KOPT-K1 (cell line): ENCODE measurements around the gene CRELD2.

Experiments
- H3K27ac ChIP-seq: fragments of 200-600 bp; sonication (generic); 2 replicates; pipeline ENCODE4 v1.5.1; 2016; ENCODE audit warnings: antibody characterized with exemption, mild to moderate bottlenecking, low read depth, low read length; ENCODE audit not compliant: poor library complexity, severe bottlenecking
- H3K36me3 ChIP-seq: fragments of 200-600 bp; sonication (generic); 2 replicates; pipeline ENCODE4 v1.5.1; 2017; ENCODE audit warnings: antibody characterized with exemption, mild to moderate bottlenecking, low read length, moderate library complexity; ENCODE audit not compliant: insufficient read depth
- H3K9me3 ChIP-seq: fragments of 200-600 bp; sonication (generic); 2 replicates; pipeline ENCODE4 v1.5.1; 2017; ENCODE audit warnings: antibody characterized with exemption, low read length, mild to moderate bottlenecking; ENCODE audit not compliant: insufficient read depth, poor library complexity, severe bottlenecking

CRELD2 gene

DNA sequence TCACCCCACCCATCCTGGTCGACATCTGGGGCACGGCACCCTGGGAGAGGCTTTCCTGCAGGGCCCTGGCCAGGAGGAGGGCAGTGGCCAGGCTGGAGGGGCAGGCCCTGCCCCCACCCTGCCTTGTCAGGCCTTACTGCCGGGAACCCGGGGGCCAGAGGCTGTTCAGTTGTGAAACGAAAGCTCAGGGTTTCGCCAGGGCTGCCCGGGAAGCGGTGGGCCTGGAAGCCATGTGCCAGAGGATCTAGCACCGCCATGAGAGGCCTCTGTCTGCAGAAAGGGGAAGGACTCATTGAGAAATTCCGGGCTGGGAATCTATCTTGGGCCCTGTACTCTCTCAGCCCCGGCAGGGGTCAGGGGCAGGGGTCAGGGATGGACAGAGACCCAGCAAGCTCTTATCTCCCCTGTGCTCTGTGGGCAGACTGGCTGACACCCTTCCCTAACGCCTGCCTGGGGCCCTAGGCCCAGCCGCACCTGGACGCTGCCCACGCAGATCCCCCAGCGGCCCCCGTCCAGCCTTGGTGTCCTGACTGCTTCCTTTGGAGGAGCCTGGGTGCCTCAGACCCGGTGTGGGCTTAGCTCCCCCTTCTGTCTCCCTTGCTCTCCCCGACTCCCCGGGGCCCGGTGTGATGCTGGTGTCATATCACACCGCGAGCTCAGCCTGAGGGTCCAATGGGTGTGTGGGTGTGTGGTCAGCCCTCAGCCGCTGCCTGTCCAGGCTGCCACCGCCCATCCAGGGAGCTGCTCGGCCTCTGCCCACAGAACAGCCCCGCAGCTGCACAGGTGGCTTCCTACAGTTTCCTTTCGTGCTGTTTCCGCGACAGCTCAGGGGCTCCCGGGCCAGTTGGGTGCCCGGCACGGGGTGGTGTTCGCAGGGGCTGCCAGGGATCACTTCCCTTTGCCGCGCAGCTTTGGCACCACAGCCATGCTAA, 48.6 kb downstream of the CRELD2 start:
- H3K36me3 ChIP-seq: peaks cover 35% of the 10 kb centered on the region
- no peak overlapping the region for H3K27ac ChIP-seq

DNA sequence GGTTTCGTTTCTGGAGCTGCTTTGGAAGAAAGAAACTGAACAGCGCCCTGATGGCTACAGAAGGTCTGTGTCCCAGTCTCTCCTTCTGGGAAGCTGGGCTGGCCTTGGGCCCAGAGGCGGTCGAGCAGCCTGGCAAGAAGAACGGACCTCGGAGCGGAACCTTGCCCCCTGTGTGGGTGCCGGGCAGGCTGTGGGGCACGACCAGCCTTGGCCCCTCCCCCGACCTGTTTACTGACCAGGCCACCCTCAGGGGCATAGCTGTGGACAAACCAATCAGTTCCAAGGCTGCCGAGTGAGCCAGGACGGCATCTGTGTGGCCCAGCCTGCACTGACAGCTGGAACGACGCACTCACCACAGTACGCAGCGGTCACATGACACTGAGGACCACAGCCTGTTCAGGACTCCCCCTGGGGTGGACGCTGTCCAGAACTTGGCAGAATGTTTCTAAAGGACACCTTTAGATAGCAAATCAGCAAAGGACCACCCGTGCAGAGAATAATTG, 49.3 kb downstream of the CRELD2 start:
- Histone ChIP-seq H3K9me3 (no peaks in the 10 kb centered on the region), H3K36me3 (peaks cover 30% of the 10 kb centered on the region), H3K27ac (no peak overlapping the region)

More for the DNA sequence above, 48.6 kb downstream of the CRELD2 start:
- H3K9me3 ChIP-seq: no peaks in the 10 kb centered on the region

DNA sequence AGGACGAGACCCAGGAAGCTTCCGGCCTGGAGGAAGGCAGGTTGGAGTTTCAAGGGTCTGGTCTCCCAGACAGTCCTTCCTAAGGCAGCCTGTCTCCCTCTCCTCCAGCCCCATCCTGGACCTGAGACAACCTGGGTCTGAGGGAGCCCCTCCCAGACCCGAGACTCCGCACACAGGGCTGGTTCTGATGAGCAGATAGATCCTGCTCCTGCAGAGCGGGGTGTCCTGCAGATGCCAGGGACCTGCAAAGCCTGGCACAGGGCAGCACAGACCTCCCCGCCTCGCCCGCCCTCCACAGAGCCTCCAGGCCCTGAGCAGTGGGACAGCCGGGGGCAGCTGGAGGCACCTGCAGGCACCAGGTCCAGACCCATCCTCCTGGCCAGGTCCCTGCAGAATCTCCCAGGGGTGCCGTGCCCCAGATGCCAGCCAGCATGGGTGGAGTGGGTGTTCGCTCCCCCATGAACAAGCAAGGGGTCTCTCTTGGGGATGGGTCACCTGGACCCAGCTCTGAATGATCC, 49.9 kb downstream of the CRELD2 start:
- no peaks in the 10 kb centered on the region for H3K9me3 ChIP-seq
- H3K36me3 ChIP-seq: peaks cover 24% of the 10 kb centered on the region
- H3K27ac ChIP-seq: no peak overlapping the region

DNA sequence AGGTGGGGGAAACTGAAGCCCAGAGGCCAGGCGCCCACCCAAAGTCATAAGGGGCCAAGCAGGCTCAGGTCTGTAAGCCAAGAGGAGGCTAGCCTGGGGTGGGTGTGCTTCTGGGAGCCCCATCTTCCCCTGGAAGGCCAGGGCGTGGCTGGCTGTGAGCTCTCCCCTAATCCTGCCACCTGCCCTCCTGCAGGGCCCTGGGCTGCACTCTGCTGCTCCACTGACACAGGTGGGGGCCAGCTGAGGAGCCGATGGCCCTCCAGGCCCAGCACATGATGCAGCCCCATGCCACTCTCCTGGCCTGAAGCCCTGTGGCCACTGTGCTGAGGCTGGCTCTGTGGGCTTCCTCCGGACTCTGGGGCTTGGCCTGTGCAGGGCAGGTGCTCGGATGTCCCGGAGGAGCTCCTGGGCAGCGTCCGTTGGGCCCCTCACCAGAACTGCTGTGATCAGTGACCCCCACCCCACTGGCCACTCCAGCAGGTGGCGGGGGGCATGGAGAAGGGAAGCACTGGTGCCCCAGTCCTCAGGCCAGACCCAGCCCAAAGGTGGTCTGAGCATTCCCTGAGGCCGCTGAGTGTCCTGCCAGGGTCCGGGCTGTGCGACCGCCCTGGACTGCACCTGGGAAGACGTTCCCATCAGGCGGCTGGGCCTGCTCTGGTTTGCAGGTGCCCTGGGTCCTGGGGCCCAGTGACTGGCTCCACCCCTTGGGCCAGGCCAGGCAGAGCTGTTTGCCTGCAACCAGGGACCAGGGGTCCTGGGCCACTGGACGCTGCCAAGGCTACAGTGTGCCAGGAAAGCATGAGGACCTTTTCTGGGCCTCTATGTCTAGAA, 50.6 kb downstream of the CRELD2 start:
- Histone ChIP-seq H3K36me3 (peaks cover 17% of the 10 kb centered on the region), H3K9me3 (no peaks in the 10 kb centered on the region), H3K27ac (no peak overlapping the region)

DNA sequence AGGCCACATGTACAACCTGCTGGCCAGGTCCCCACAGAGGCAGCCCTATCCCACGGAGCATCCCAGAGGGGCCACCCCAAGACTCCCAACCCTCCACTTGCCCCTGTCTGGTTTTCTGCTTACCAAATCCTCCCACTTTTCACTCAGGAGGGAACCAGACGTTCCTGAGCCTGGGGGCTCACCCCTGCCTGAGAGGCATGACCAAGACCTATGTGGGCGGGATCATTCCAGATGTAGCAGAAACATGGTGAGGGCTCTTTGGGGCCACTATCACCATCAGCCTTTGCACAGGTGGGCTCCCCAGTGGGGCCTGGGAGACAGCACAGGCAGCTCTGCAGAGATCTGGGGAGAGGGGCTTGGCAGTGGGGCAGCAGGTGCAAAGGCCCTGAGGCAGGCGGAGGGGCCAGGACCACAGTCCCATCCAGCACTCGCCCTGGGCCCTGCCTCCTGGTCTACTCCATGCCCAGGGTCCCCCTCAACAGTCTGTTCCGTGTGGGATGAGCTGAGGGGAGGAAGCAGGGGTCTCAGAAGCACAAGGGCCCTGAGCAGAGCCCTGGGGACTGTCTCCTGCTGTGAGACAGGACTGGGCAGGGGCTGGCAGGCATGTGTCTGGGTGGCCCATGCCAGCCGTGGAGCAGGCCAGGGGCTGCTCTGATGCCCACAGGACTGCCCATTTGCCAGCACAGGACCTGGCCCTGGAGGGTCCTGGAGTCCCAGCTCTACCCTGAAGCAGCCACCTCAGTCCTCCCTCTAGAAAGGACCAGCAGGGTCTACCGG, 51.5 kb downstream of the CRELD2 start:
- Histone ChIP-seq H3K36me3 (peaks cover 8% of the 10 kb centered on the region; the same call in 1 of the 2 replicates), H3K9me3 (no peaks in the 10 kb centered on the region), H3K27ac (peak overlapping the region; percentile 62)

DNA sequence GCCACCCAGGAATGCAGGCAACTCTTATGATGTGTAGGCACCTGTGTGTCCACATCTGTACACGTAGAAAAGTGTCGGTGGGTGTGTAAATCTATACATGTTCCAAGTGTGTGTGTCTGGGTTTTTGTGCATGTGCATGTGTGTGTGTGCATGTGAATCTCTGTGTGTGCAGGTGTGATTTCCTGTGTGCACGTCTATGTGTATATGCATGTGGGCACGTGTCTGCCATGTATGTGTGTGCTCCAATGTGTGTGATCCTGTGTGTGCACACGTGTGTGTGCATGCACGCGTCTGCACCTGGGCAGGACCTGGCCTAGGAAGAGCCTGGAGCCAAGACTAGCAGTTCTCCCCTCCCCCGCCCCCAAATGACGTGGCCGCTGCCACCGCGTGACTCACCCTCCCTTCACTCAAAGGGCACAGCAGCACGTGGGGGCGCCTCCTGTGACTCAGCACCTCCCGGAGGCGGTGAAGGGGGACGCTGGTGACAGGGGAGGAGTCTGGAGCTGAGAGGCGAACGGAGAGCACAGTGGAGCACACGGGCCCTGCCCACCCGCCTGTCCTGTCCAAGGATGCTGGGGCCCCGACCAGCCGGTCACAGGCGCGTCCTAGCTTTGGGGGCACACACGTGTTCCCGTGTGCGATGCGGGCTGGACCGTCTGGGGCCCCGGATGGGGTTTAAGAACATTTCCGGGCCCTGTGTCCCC, 52.2 kb downstream of the CRELD2 start:
- Histone ChIP-seq H3K9me3 (no peaks in the 10 kb centered on the region), H3K36me3 (peaks cover under 1% of the 10 kb centered on the region; the same call in 1 of the 2 replicates), H3K27ac (peak overlapping the region; percentile 62)

DNA sequence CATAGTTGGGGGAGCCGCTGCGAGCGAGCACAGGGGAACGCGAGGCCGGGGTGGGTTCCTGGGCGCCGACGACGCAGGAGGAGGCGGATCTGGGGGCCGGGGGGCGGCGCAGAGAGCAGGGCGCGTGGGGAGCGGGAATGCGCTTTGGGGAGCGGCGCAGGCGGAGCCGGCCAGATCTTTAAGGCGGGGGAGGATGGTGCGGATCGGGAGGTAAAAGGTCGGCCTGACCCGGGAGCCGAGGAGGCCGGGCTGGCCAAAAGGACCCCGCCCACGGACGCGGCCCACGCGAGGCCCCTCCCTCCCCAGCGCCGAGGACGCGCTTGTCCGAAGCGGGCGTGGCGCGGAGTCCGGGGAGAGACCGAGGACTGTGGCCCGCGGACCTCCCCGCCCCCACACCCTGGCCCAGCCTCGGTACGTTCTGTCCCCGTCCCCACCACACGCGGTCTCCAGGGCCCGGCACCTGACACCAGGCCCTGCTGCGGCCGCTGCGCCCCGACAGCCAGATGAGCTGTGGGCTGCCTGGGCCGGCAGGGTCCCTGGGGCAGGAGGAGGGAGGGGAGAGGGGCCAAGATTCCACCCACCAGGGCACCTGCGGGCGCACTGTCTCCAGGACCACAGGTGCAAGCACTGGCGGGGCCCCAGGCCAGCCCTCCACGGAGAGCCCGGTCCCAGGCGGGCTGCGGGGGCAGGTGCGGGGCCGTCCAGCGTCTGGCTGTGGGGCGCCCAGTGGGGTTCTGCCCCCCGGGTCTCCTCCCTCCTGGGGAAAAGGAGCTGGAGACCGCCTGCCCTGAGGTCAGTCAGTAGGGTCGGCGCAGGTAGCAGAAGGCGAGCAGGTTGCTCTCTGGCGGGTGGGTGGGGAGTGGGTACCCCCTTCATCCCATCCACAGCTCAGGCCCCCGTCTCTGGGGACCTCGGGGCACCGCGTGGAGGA, 53.1 kb downstream of the CRELD2 start:
- Histone ChIP-seq H3K27ac (peak overlapping the region; percentile 62), H3K9me3 (no peaks in the 10 kb centered on the region), H3K36me3 (no peaks in the 10 kb centered on the region)

DNA sequence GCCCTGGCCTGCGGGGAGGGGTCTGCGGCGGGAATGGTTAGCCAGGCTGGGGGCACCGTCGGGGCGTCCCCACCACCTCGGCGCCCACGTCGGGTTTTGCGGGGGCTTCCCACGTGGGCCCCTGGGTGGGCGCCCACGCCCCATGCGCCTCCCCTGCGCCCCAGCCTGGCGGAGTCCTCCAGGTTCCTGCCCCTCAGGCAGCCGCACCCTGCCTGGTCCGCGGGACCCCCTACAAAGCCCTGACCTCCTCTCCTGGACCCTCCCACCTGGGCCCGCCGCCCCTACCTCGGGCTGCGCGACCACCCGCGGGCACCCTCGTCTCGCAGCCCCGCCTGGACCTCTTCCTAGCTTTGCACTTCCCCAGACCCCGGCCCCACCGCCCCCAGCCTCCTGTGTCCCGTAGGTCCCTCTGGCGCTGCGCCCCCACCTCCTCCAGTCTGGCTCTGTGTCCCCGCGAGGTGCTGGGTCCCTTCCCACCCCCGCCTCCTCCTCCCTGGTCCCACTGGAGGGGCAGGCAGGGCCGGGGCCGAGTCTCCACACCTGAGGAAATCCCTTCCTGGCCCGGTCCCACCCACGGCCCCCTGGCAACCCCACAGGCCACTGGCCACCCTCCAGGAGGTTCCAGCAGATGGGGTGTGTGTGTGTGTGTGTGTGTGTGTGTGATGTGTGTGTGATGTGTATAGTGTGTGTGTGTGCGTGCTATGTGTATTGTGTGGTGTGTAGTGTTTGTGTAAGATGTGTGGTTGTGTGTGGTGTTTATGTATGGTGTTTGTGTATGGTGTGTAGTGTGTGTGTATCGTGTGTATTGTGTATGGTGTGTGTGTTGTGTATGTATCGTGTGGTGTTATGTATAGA, 54.0 kb downstream of the CRELD2 start:
- Histone ChIP-seq H3K9me3 (no peaks in the 10 kb centered on the region), H3K27ac (no peak overlapping the region), H3K36me3 (no peaks in the 10 kb centered on the region)

DNA sequence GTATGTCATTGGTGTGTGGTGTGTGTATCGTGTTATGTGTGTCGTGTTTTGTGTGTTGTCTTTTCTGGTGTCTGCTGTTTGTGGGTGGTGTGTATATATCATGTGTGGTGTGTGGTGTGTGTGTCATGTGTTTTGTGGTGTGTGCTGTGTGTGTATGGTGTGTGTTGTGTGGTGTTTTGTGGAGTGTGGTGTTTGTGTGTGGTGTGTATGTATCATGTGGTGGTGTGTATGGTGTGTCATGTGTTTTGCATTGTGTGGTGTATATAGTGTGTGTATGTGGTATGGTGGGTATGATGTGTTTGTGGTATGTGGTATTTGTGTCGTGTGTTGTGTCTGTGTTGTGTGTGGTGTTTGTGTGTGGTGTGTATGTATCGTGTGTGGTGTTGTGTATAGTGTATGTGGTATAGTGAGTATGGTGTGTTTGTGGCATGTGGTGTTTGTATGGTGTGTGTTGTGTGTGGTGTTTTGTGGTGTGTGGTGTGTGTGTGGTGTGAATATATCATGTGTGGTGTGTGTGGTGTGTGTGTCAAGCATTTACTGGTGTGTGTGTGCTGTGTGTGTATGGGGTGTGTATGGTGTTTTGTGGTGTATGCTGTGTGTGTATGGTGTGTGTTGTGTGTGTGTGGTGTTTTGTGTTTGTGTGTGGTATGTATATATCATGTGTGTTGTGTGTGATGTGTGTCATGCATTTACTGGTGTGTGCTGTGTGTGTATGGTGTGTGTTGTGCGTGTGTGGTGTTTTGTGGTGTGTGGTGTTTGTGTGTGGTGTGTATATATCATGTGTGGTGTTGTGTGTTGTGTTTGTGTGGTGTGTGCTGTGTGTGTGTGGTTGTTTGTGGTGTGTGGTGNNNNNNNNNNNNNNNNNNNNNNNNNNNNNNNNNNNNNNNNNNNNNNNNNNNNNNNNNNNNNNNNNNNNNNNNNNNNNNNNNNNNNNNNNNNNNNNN, 54.9 kb downstream of the CRELD2 start:
- H3K36me3 ChIP-seq: no peaks in the 10 kb centered on the region
- no peak overlapping the region for H3K27ac ChIP-seq
- H3K9me3 ChIP-seq: no peaks in the 10 kb centered on the region

DNA sequence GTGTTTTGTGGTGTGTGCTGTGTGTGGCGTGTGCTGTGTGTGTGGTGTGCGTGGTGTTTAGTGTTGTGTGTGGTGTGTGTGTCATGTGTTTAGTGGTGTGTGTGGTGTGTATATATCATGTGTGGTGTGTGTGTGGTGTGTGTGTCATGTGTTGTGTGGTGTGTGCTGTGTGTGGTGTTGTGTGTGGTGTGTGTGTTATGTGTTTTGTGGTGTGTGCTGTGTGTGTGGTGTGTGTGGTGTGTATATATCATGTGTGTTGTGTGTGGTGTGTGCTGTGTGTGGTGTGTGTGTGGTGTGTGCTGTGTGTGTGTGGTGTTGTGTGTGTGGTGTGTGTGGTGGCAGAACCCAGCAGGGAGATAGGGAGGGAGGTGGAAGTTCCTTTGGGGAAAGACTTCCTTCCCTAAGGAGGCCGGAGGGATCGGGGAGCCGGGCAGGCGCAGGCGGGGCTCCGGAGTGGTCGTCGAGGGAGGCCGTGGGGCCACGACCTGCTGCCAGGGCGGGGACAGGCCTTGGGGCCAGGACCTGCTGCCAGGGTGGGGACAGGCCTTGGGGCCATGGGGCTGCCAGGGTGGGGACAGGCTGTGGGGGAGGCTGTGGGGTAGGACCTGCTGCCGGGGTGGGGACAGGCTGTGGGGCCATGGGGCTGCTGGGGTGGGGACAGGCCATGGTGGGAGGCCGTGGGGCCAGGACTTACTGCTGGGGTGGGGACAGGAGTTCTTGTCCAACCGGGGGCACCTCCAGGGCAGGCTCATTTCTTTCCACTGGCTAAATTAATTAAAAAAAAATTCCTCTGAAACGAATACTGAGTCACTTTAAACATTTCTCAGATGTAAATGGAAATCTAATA, 57.3 kb downstream of the CRELD2 start:
- Histone ChIP-seq H3K27ac (no peak overlapping the region), H3K9me3 (peaks cover 8% of the 10 kb centered on the region), H3K36me3 (no peaks in the 10 kb centered on the region)
